CD4-positive, alpha-beta T cell treated with Interleukin-10 for 1 hour (primary cell): ENCODE results near the gene ALPL.

Source experiments
- DNase-seq: peaks from one replicate; pipeline ENCODE4 v3.0.0-alpha.2; 2020

The ALPL gene

GRCh38 chr1:21532496-21532895, 23.3 kb downstream of the ALPL start:
- DNase-seq = no peak

- DNase-seq = no peak
Observed at GRCh38 chr1:21532992-21533534, 23.8 kb downstream of the ALPL start.

- DNase-seq = no peak
Observed at GRCh38 chr1:21534146-21534545, 24.9 kb downstream of the ALPL start.

GRCh38 chr1:21534674-21535378, 25.6 kb downstream of the ALPL start:
- DNase-seq = no peak

- no peak for DNase-seq
Observed at GRCh38 chr1:21536218-21536617, 27.0 kb downstream of the ALPL start.

- DNase-seq = no peak
Observed at GRCh38 chr1:21537511-21537931, 28.3 kb downstream of the ALPL start.

- no peak for DNase-seq
Observed at GRCh38 chr1:21537932-21538630, 28.9 kb downstream of the ALPL start.

- DNase-seq = no peak
Observed at GRCh38 chr1:21539933-21540332, 30.7 kb downstream of the ALPL start.

GRCh38 chr1:21541329-21541728, 32.1 kb downstream of the ALPL start:
- no peak for DNase-seq

GRCh38 chr1:21541835-21542234, 32.6 kb downstream of the ALPL start:
- DNase-seq = no peak

- no peak for DNase-seq
Observed at GRCh38 chr1:21543598-21543997, 34.4 kb downstream of the ALPL start.

- no peak for DNase-seq
Observed at GRCh38 chr1:21544095-21544494, 34.9 kb downstream of the ALPL start.

- no peak for DNase-seq
Observed at GRCh38 chr1:21546122-21546825, 37.1 kb downstream of the ALPL start.

GRCh38 chr1:21547876-21548275, 38.7 kb downstream of the ALPL start:
- DNase-seq = no peak

- DNase-seq = no peak
Observed at GRCh38 chr1:21550097-21550496, 40.9 kb downstream of the ALPL start.

- no peak for DNase-seq
Observed at GRCh38 chr1:21550866-21551475, 41.7 kb downstream of the ALPL start.

- DNase-seq = no peak
Observed at GRCh38 chr1:21552715-21553114, 43.5 kb downstream of the ALPL start.

GRCh38 chr1:21553116-21553926, 44.1 kb downstream of the ALPL start:
- DNase-seq = no peak

- no peak for DNase-seq
Observed at GRCh38 chr1:21559788-21560567, 50.8 kb downstream of the ALPL start.

- no peak for DNase-seq
Observed at GRCh38 chr1:21560916-21561638, 51.9 kb downstream of the ALPL start.

GRCh38 chr1:21562896-21563295, 53.7 kb downstream of the ALPL start:
- DNase-seq = no peak
